ENCODE measurements around the gene RPS3. TPM values are rescaled to one million over a fixed set of nuclear protein-coding genes. Genes with fewer than 3 reads are reported as not detected.

The RPS3 gene
- polyA plus RNA-seq, 1 of the 3 experiments (the other 2 are of a cell fraction): 4,540 TPM

GRCh38 chr11:75398906-75399305, 412 bp upstream of the RPS3 start:
- ChIA-PET POLR2A (no interaction called here), CTCF (interaction anchor here (1.2 to 5.6 kb wide), 6 partner anchors 9 to 119 kb away, joined by 4 to 35 read pairs (median 9); no protein-coding TSS in a partner anchor)
- TF ChIP-seq IRF3 (IDR thresholded peaks at IDR 0.05; ENCODE audit: low read depth, low read length) (no peak), MEF2A (IDR thresholded peaks at IDR 0.05; ENCODE audit: borderline replicate concordance, low read depth) (no peak), NFIC (IDR thresholded peaks at IDR 0.05; ENCODE audit: borderline replicate concordance) (no peak), REST (IDR thresholded peaks at IDR 0.05; ENCODE audit: low read depth, low read length) (no peak), MXI1 (IDR thresholded peaks at IDR 0.05; ENCODE audit: low read depth, low read length) (no peak), NRF1 (IDR thresholded peaks at IDR 0.05; ENCODE audit: low read depth, low read length) (no peak), ZBTB33 (IDR thresholded peaks at IDR 0.05; ENCODE audit: borderline replicate concordance, low read depth) (no peak), SIN3A (IDR thresholded peaks at IDR 0.05; ENCODE audit: borderline replicate concordance, low read depth, low read length) (no peak), CTCF (IDR thresholded peaks at IDR 0.05) (no peak), RAD21 (IDR thresholded peaks at IDR 0.05; ENCODE audit: low read length) (no peak), GABPA (IDR thresholded peaks at IDR 0.05; ENCODE audit: low read depth) (no peak)
- Histone ChIP-seq H3K4me2 (no peak overlapping the region), H2AFZ (ENCODE audit: low read depth) (peak overlapping the region; percentile 83; the same call in 1 of the 2 replicates), H3K9ac (no peak overlapping the region), H3K36me3 (replicated peaks in 1 of 2; ENCODE audit: control insufficient read depth in 1 of 2, insufficient read depth in 2 of 2, low read length in 1 of 2) (peaks cover 28 to 29% of the 10 kb centered on the region in 2 experiments), H3K79me2 (ENCODE audit: insufficient read depth) (peaks cover 46% of the 10 kb centered on the region), H3K4me1 (ENCODE audit: control insufficient read depth in 1 of 2, insufficient read depth in 2 of 2, low read depth in 1 of 2, low read length in 1 of 2) (peaks cover 22 to 24% of the 10 kb centered on the region in 2 experiments), H3K27me3 (ENCODE audit: insufficient read depth) (no peaks in the 10 kb centered on the region), H3K9me3 (no peaks in the 10 kb centered on the region), H3K9me2 (no peaks in the 10 kb centered on the region), H3K4me3 (ENCODE audit: low read depth in 2 of 2, low read length in 1 of 2) (no peak overlapping the region), H3K27ac (ENCODE audit: low read depth in 2 of 2, low read length in 1 of 2) (no peak overlapping the region), H4K20me1 (ENCODE audit: insufficient read depth) (peaks cover 42% of the 10 kb centered on the region), H3F3A (replicated peaks; ENCODE audit: insufficient read depth) (peaks cover 17% of the 10 kb centered on the region)
- DNase-seq: no peak
- WGBS (ENCODE audit: low lambda C conversion rate): 59% methylated on average over 8 of the region's 8 CpGs
